Measurements from ENCODE around the gene SMCR8.
"Not testable (repeated sequence)": the region's sequence is repeated elsewhere in the genome, so short reads cannot be mapped to it uniquely, and the experiment has no call there.

Gene SMCR8

DNA sequence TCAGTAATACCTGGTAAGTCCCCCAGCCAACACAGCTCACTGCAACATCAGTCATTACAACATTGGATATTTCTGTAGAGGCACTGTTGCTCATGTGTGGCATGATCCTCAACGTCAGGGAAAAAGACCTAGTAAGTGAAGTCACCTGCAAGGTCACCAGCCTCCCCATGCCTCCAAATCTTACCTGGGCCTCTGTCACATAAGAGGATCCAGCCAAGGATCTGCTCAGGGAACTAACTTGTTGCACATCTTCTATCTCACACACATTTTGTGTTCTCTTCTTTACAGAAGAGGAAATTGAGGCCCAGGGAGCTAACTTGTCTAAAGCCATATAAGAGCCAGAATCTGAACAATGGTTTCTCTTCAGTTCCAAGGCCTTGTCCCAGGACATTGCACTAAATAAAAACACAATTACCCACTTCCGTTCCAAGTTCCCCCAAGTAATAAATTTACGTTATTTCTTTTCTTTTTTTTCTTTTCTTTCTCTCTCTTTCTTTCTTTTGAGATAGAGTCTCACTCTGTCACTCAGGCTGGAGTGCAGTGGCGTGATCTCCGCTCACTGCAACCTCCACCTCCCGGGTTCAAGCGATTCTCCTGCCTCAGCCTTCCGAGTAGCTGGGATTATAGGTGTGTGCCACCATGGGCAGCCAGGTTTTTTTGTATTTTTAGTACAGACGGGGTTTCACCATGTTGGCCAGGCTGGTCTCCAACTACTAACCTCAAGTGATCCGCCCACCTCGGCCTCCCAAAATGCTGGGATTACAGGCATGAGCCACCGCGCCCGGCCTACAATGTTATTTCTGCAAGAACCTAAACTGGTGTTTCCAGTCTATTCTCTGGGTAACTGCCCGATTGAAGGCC is 47.0 kb downstream of the SMCR8 start:
- DNase-seq (ENCODE audit: low spot score) (no peak), FAIRE-seq (no peak)

DNA sequence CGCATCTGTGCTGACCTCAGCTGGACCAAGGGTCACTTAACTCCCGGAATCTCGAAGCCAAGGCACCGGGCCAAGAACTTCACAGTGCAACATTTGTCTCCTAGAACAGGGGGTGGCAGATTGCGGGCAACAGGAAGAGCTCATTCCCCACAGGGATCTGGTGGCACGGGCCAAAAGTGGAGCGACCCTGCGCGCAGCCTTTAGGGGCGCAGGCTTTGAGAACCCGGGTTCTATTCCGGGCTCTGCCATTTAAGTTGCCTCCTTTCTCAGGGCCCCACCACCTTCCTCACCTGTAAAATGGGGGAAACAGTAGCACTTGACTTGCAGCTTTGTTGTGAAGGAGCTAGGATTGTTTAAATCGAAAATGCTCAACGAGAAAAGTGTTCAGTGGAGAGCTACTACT is 47.6 kb downstream of the SMCR8 start:
- FAIRE-seq = peak; percentile 55
- DNase-seq (ENCODE audit: low spot score) = peak; percentile 64

DNA sequence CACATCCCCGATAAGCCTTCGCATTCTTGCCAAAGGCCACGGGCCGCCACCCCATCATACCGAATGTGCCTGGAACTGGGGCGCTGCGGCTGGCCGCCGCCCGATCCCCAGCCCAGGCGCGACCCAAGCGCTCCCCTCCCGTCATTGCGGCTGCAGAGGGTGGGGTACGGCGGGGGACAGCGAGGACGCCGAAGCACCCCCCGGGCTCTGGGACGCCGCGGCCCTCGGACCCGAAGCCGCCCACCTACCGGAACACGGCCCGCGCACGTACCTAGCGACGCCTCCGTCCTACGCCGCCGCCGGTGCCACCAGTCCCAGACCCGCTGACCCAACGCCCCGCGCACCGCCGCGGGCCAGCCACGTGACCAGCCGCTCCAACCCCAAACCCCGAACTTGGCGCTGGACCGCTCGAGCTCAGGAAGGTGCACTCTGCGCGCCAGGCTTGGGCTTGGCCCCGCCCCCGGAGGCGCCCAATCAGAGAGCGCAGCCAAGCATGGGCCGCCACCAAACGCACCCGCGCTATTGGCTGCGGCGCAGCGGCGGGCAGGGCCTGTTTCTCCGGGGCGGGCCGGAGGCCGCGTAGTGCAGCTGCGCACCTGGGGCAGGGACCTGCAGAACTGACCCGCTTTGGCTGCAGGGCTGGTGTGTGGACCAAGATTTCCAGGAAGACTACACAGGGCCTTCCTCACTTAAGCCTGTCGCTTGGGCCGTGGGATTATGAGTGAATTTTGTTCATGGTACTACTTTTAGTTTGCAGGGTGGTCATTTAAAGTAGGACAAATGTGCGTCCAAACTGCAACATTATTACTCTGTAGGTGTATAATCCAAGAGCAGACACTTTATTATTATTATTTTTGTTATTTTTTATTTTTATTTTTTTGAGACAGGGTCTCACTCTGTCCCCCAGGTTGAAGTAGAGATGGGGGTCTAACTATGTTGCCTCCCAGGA is 48.3 kb downstream of the SMCR8 start, which contains the start of gene SHMT1:
TSS of gene SHMT1 (minus strand) at position 450 of the 949 bp plus-strand sequence. CDS start 7,569 bp downstream, outside the sequence.
- DNase-seq (ENCODE audit: low spot score) (peak; percentile 68), FAIRE-seq (peak; percentile 43)

DNA sequence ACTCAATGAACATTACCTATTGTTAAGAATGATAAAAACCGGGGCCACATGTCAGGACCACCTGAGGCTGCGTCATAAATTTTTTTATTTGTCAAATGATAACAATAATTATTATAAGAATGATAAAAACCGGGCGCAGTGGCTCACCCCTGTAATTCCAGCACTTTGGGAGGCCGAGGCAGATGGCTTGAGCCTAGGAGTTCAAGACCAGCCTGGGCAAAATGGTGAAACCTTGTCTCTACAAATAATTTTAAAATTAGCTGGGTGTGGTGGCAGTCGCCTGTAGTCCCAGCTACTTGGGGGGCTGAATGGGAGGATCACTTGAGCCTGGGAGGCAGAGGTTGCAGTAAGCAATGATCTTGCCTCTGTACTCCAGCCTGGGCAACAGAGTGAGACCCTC is 49.1 kb downstream of the SMCR8 start:
- no peak for FAIRE-seq
- no peak for DNase-seq (ENCODE audit: low spot score)

DNA sequence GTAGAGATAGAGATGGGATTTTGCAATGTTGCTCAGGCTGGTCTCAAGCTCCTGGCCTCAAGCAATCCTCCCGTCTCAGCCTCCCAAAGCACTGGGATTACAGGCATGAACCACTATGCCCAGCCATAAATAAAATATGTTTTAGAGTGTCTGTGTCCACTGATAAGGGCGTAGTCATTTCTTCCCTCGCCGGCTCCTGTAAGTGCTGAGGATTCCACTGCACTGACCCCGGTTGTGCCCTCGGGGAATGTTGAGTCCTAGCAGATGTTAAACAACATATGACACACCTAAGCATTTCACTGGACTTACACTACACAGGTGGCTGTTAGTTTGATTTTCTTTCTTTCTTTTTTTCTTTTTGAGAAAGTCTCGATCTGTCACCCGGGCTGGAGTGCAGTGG is 53.9 kb downstream of the SMCR8 start:
- FAIRE-seq (no peak), DNase-seq (ENCODE audit: low spot score) (no peak)

DNA sequence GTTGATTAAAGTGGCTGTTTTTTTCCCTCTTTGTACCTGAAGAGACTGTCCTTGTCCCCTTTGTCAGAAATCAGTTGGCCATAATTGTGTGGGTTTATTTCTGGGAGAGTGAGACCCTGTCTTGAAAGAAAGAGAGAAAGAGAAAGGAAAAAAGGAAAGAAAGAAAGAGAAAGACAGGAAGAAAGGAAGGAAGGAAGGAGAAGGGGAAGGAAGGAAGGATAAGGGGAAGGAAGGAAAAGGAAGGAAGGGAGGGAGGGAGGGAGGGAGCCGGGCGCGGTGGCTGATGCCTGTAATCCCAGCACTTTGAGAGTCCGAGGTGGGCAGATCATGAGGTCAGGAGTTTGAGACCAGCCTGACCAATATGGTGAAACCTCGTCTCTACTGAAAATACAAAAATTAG is 55.7 kb downstream of the SMCR8 start:
- FAIRE-seq = no peak

DNA sequence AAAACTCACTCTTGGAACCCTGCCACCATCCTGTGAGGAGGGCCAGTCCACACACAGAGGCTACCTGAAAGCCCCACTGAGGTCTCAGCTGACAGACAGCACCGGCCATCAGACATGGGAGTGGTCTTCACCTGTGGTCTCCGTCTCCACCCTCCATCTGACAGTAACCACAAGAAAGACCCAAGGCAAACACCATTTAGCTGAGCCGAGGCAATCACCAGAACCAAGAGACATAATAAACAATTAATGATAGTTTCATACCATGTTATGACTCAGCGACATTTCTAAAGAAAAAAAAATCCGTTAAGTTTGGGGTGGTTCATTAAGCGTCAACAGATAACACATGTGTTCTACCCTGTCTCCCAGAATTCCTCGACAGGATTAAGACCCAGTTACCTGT is 56.4 kb downstream of the SMCR8 start:
- no peak for DNase-seq (ENCODE audit: low spot score)
- FAIRE-seq = no peak

More for the DNA sequence above, 55.7 kb downstream of the SMCR8 start:
- DNase-seq (ENCODE audit: low spot score) = no peak

DNA sequence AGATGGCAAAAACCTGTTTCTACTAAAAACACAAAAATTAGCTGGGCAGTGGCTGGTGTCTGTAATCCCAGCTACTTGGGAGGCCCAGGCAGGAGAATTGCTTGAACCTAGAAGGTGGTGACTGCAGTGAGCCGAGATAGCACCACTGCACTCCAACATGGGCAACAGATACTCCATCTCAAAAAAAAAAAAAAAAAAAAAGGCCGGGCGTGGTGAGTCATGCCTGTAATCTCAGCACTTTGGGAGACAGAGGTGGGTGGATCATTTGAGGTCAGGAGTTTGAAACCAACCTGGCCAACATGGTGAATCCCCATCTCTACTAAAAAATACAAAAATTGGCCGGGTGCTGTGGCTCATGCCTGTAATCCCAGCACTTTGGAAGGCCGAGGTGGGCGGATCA is 58.1 kb downstream of the SMCR8 start:
- not testable (repeated sequence) for DNase-seq (ENCODE audit: low spot score); FAIRE-seq

DNA sequence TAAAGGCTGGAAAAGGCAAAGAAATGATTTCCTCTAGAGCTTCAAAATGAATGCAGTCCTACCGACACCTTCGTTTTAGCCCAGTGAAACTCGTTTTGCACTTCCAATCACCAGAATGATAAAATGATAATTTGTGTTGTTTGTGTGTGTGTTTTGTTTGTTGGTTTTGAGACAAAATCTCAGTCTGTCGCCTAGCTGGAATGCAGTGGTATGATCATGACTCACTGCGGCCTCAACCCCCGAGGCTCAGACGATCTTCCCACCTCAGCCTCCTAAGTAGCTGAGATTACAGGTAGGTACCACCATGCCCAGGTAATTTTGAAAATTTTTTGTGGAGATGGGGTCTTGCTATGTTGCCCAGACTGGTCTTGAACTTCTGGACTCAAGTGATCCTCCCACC is 59.1 kb downstream of the SMCR8 start:
- DNase-seq (ENCODE audit: low spot score) (no peak), FAIRE-seq (no peak)
